ENCODE measurements around the gene NOBOX. TPM values are rescaled to one million over a fixed set of nuclear protein-coding genes. Genes with fewer than 3 reads are reported as not detected.
"Not testable (repeated sequence)": the region's sequence is repeated elsewhere in the genome, so short reads cannot be mapped to it uniquely, and the experiment has no call there.

The NOBOX gene
- polyA plus RNA-seq, 1 donor from 2014 or later, result not detected

- Histone ChIP-seq H3K9me2 (ENCODE audit: insufficient read depth, low read length) (no peaks in the 10 kb centered on the region), H3K36me3 (ENCODE audit: insufficient read depth, low read length) (no peaks in the 10 kb centered on the region), H3K79me2 (replicated peaks; ENCODE audit: insufficient read depth, low read length) (no peaks in the 10 kb centered on the region), H3K4me3 (ENCODE audit: low read length) (no peak overlapping the region), H3K4me2 (ENCODE audit: low read length) (no peak overlapping the region), H4K20me1 (ENCODE audit: insufficient read depth) (no peaks in the 10 kb centered on the region), H3K27me3 (ENCODE audit: insufficient read depth, low read depth, low read length) (no peaks in the 10 kb centered on the region), H3K9ac (ENCODE audit: low read length) (no peak overlapping the region), H3F3A (ENCODE audit: insufficient read depth, low read length, poor library complexity, severe bottlenecking) (no peaks in the 10 kb centered on the region), H2AFZ (ENCODE audit: low read depth, low read length) (no peak overlapping the region), H3K27ac (ENCODE audit: low read length) (no peak overlapping the region), H3K9me3 (ENCODE audit: low read length) (no peaks in the 10 kb centered on the region)
- TF ChIP-seq SMC3 (conservative IDR thresholded peaks at IDR 0.05; ENCODE audit: poor library complexity) (no peak), TAF1 (IDR thresholded peaks at IDR 0.05; ENCODE audit: low read depth) (no peak), POLR2AphosphoS5 (IDR thresholded peaks at IDR 0.05) (no peak), CTCF (IDR thresholded peaks at IDR 0.05; ENCODE audit: poor library complexity, severe bottlenecking) (no peak)
- TF ChIP-seq, protein P1, sequence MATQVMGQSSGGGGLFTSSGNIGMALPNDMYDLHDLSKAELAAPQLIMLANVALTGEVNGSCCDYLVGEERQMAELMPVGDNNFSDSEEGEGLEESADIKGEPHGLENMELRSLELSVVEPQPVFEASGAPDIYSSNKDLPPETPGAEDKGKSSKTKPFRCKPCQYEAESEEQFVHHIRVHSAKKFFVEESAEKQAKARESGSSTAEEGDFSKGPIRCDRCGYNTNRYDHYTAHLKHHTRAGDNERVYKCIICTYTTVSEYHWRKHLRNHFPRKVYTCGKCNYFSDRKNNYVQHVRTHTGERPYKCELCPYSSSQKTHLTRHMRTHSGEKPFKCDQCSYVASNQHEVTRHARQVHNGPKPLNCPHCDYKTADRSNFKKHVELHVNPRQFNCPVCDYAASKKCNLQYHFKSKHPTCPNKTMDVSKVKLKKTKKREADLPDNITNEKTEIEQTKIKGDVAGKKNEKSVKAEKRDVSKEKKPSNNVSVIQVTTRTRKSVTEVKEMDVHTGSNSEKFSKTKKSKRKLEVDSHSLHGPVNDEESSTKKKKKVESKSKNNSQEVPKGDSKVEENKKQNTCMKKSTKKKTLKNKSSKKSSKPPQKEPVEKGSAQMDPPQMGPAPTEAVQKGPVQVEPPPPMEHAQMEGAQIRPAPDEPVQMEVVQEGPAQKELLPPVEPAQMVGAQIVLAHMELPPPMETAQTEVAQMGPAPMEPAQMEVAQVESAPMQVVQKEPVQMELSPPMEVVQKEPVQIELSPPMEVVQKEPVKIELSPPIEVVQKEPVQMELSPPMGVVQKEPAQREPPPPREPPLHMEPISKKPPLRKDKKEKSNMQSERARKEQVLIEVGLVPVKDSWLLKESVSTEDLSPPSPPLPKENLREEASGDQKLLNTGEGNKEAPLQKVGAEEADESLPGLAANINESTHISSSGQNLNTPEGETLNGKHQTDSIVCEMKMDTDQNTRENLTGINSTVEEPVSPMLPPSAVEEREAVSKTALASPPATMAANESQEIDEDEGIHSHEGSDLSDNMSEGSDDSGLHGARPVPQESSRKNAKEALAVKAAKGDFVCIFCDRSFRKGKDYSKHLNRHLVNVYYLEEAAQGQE (IDR thresholded peaks at IDR 0.05; ENCODE audit: borderline replicate concordance), result no peak
Observed at GRCh38 chr7:144378651-144379050, 24.8 kb downstream of the NOBOX start.

DNA sequence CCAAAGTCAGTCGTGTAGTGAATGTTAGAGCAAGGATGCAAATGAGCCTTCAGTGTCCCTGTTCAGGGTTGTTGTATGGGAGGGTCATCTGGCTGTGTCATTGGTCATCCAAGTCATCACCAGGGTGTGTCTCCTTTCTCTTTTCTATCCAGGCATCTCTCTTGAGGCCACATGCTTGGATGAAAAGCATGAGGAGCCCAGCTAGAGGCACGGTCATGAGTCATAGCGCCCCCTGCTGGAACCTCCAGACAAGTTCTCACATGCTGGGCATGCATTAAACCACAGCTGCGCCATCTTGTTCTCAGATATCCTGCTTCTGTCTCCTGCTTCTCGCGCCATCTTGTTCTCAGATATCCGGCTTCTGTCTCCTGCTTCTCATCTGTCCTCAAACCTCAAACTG lies 34.3 kb downstream of the NOBOX start:
- not testable (repeated sequence) for H3F3A ChIP-seq (ENCODE audit: insufficient read depth, low read length, poor library complexity, severe bottlenecking); H3K27me3 ChIP-seq (ENCODE audit: insufficient read depth, low read depth, low read length)

DNA sequence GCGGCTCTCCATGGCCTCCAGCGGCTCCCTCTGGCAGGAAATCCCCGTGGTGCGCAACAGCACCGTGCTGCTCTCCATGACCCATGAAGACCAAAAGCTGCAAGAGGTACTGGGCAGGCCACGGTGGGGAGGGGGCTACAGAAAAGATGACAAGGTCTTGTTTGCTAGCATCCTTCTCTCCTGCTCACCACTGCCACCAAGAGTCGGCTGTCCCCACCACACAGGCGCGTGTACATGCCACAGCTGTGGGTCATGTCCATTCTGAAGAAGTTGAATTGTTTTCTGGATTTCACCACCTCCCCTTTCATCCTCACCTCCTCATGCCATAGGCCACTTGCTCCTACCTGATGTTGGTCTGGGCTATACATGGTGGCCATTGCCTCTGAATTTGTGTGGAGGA lies 36.2 kb downstream of the NOBOX start:
- not testable (repeated sequence) for H3K9me3 ChIP-seq (ENCODE audit: low read length); H3K4me2 ChIP-seq (ENCODE audit: low read length)

More for the DNA sequence above, 34.3 kb downstream of the NOBOX start:
- not testable (repeated sequence) for H3K9me2 ChIP-seq (ENCODE audit: insufficient read depth, low read length); H3K9me3 ChIP-seq (ENCODE audit: low read length); H3K4me3 ChIP-seq (ENCODE audit: low read length); H3K79me2 ChIP-seq (replicated peaks; ENCODE audit: insufficient read depth, low read length); H3K4me2 ChIP-seq (ENCODE audit: low read length); H3K27ac ChIP-seq (ENCODE audit: low read length); H2AFZ ChIP-seq (ENCODE audit: low read depth, low read length); H3K36me3 ChIP-seq (ENCODE audit: insufficient read depth, low read length); H3K9ac ChIP-seq (ENCODE audit: low read length); H4K20me1 ChIP-seq (ENCODE audit: insufficient read depth)

GRCh38 chr7:144365523-144365922 lies 38.0 kb downstream of the NOBOX start:
- H3K27me3 ChIP-seq (ENCODE audit: insufficient read depth, low read depth, low read length), result not testable (repeated sequence)

More for the DNA sequence above, 36.2 kb downstream of the NOBOX start:
- not testable (repeated sequence) for H3K9ac ChIP-seq (ENCODE audit: low read length); H2AFZ ChIP-seq (ENCODE audit: low read depth, low read length); H3K9me2 ChIP-seq (ENCODE audit: insufficient read depth, low read length); H4K20me1 ChIP-seq (ENCODE audit: insufficient read depth); H3K27ac ChIP-seq (ENCODE audit: low read length); H3K4me3 ChIP-seq (ENCODE audit: low read length); H3F3A ChIP-seq (ENCODE audit: insufficient read depth, low read length, poor library complexity, severe bottlenecking); H3K79me2 ChIP-seq (replicated peaks; ENCODE audit: insufficient read depth, low read length); H3K27me3 ChIP-seq (ENCODE audit: insufficient read depth, low read depth, low read length); H3K36me3 ChIP-seq (ENCODE audit: insufficient read depth, low read length)

DNA sequence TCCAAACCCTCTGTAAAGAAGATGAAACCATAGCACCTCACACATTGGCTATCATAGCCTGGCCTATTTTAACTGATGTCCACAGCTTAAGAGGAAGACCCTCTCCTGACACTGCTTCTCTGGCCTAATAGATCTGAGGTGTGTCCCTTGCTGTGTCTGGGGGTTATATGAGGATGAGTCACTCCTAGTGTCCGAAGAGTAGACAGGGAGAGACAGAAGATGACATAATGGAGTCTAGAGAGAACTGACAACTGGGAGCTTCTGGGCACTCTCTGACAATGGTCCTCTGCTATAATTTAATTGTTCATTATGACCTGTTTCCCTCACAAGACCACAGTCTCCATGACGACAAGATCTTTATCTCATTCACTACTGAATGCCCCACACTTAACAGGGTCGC lies 41.4 kb downstream of the NOBOX start:
- H3K4me2 ChIP-seq (ENCODE audit: low read length); H3K9ac ChIP-seq (ENCODE audit: low read length); H3K9me2 ChIP-seq (ENCODE audit: insufficient read depth, low read length); H3K4me3 ChIP-seq (ENCODE audit: low read length); H3K9me3 ChIP-seq (ENCODE audit: low read length); H2AFZ ChIP-seq (ENCODE audit: low read depth, low read length); H3K79me2 ChIP-seq (replicated peaks; ENCODE audit: insufficient read depth, low read length); H3F3A ChIP-seq (ENCODE audit: insufficient read depth, low read length, poor library complexity, severe bottlenecking); H3K36me3 ChIP-seq (ENCODE audit: insufficient read depth, low read length); H4K20me1 ChIP-seq (ENCODE audit: insufficient read depth); H3K27ac ChIP-seq (ENCODE audit: low read length); H3K27me3 ChIP-seq (ENCODE audit: insufficient read depth, low read depth, low read length): not testable (repeated sequence)

More at GRCh38 chr7:144365523-144365922, 38.0 kb downstream of the NOBOX start:
- not testable (repeated sequence) for H2AFZ ChIP-seq (ENCODE audit: low read depth, low read length); H3K4me2 ChIP-seq (ENCODE audit: low read length); H3K27ac ChIP-seq (ENCODE audit: low read length); H3K4me3 ChIP-seq (ENCODE audit: low read length); H4K20me1 ChIP-seq (ENCODE audit: insufficient read depth); H3K36me3 ChIP-seq (ENCODE audit: insufficient read depth, low read length); H3K79me2 ChIP-seq (replicated peaks; ENCODE audit: insufficient read depth, low read length); H3K9ac ChIP-seq (ENCODE audit: low read length); H3K9me3 ChIP-seq (ENCODE audit: low read length); H3F3A ChIP-seq (ENCODE audit: insufficient read depth, low read length, poor library complexity, severe bottlenecking); H3K9me2 ChIP-seq (ENCODE audit: insufficient read depth, low read length)

DNA sequence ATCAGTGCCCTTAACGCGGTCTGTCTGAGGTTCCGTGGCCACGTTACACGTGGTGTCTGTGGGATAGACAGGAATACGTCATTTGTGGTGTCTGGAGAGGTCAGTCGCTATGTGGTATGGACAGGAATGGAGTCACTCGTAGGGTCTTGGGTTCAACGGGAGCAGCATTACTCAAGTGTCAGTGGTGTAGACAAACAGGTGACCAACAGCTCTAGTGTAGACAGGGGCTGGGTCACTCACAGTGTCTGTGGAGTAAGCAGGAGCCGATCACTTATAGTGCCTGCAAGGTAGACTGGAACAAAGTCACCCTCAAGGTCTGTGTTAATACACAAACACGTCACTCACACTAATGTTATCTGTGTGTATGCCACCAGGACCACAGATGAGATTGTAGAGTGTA lies 46.6 kb downstream of the NOBOX start:
- H3K9me3 ChIP-seq (ENCODE audit: low read length); H3K27me3 ChIP-seq (ENCODE audit: insufficient read depth, low read depth, low read length); H3K79me2 ChIP-seq (replicated peaks; ENCODE audit: insufficient read depth, low read length); H3F3A ChIP-seq (ENCODE audit: insufficient read depth, low read length, poor library complexity, severe bottlenecking); H3K4me3 ChIP-seq (ENCODE audit: low read length); H3K9me2 ChIP-seq (ENCODE audit: insufficient read depth, low read length); H4K20me1 ChIP-seq (ENCODE audit: insufficient read depth); H3K9ac ChIP-seq (ENCODE audit: low read length); H3K36me3 ChIP-seq (ENCODE audit: insufficient read depth, low read length); H2AFZ ChIP-seq (ENCODE audit: low read depth, low read length); H3K4me2 ChIP-seq (ENCODE audit: low read length); H3K27ac ChIP-seq (ENCODE audit: low read length): not testable (repeated sequence)
